ENCODE measurements around the gene SNX6.
"Not testable (repeated sequence)": the region's sequence is repeated elsewhere in the genome, so short reads cannot be mapped to it uniquely, and the experiment has no call there.

- not testable (repeated sequence) for TF ChIP-seq EZH2phosphoT487 (IDR thresholded peaks at IDR 0.05; ENCODE audit: borderline replicate concordance, low read length); CTCF (IDR thresholded peaks at IDR 0.05; ENCODE audit: low read depth, low read length, poor library complexity, severe bottlenecking)
These were observed 22.4 kb upstream of the SNX6 start for GRCh38 chr14:34652348-34652747.

Measured in DOHH2 (cell line).